NCI-H345 treated with DMSO at 0.1 percent for 48 hours (cell line): ENCODE measurements around the gene ROBO3.
A peak's percentile ranks its signal among the peaks of the same experiment; 100 is the strongest.

Experiments
- DNase-seq: peaks from one replicate; lab custom pipeline; 2025; ENCODE audit not compliant: unreplicated experiment; lab: John Stamatoyannopoulos, UW

Gene ROBO3

DNA sequence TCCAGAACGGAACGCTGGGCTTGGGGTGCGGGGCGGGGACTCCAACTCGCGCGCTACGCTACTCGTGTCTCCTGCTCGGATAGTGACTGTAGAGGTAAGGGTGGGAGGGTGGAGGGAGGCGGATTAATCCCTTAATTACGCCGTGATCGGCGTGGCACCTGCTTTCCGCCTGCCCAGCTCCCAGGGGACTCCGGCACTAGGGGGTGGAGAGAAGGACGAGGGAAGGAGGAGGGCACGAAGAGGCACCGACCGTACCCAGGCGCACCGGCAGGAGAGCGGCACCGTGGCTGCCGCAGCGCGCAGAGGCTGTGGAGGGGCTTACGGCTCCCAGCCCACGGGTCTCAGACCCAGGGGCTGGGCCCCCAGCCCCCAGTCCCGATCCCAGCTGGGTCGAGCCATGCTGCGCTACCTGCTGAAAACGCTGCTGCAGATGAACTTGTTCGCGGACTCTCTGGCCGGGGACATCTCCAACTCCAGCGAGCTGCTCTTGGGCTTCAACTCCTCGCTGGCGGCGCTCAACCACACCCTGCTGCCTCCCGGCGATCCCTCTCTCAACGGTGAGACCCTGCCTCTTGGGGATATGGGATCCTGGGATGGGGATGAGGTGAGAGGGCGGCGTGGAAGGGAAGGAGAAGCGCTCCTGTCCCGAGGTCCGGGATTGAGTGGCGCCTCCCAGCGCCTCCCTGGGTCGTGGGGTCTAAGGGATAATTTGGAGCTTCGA, at the start of gene ROBO3:
TSS of gene ROBO3 (plus strand) at position 252 of the 721 bp plus-strand sequence. CDS start at position 398, 146 bp downstream.
- peak; percentile 28 for DNase-seq

DNA sequence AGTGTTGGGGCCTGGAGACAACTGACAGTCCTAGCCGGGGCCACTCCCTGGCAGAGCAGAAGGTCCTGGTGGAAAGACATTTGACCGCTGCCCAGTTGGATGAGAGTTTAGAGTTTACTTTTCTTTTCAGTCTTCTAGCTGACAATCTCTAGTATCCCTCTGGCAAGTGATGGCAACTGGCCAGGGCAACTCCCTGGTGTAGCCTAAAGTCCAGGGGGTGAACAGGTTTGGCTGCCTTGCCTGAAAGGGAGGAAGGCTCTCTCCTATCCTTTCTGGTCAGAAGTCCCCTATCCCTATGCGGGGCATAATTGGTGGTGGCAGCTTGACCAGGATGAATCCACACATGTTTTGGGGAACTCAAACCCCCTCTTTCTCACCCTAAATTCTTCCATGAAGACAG, 48.2 kb upstream of the ROBO3 start:
- DNase-seq = no peak

DNA sequence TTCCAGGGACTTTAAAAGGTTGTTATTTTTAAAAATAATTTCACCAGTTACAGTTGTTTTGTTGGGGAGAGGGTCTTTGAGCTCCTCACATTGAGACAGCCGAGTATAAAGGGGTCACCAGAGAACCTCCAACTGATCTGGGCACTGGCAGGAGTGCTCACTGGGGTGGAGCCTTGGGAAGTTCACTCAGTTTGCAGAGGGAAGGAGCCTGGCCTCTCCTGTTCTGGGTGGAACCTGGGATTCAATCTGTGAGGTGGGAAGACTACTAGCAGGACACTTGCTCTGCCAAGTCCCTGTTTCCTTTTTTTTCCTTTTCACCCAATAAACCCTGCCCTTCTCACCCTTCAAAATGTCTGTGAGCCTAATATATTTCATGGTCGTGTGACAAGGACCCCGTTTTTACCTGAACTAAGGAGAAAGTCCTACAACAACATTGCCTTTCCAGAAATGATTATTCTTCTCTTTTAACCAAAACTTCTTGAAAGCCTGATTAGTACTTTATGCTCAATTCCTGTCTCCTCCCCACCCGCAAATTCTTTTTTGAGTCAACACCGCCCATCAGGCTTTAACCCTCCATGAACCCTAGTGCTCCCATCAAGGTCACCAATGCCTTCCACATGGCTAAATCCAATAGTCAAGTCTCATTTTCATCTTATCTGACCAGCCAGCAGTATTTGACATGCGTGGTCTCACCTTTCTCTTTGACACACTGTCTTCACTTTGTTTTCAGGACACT, 43.1 kb upstream of the ROBO3 start:
- DNase-seq = no peak

GRCh38 chr11:124823512-124824376, 41.5 kb upstream of the ROBO3 start:
- DNase-seq = no peak

- no peak for DNase-seq
Observed at GRCh38 chr11:124825876-124826275, 39.4 kb upstream of the ROBO3 start.

DNA sequence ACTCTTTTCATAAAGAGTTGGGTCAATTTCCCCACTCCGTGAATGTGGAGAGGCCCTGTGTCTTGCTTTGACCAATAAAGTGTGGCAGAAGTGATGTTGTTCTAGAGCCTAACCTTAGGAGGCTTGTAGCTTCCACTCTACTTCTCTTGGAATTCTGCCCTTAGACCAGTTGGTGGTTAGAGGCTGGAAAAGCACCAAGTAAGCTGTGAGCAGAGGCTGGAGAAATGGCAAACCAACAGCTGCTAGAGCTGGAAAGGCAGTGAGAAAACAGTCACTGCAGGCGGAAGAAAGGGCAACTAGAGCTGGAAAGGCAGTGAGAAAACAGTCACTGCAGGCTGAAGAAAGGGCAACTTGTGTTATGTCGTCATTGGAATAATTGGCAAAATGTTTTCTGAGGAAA, 35.2 kb upstream of the ROBO3 start:
- no peak for DNase-seq

GRCh38 chr11:124830749-124831148, 34.5 kb upstream of the ROBO3 start:
- DNase-seq = no peak

DNA sequence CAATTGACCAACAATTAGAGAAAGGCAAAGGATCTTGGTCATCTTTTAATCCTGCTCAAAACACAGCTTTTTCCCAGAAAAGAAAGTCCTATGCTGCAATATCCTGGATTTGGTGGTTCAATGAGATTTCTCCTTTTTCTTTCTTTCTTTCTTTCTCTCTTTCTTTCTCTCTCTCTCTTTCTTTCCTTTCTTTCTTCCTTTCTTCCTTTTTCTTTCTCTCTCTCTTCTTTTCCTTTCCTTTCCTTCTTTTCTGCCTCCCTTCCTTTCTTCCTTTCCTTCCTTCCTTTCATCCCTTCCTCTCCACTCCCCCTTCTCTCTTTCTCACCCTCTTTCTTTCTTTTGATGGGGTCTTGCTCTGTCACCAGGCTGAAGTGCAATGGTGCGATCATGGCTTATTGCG, 33.3 kb upstream of the ROBO3 start:
- DNase-seq = no peak

DNA sequence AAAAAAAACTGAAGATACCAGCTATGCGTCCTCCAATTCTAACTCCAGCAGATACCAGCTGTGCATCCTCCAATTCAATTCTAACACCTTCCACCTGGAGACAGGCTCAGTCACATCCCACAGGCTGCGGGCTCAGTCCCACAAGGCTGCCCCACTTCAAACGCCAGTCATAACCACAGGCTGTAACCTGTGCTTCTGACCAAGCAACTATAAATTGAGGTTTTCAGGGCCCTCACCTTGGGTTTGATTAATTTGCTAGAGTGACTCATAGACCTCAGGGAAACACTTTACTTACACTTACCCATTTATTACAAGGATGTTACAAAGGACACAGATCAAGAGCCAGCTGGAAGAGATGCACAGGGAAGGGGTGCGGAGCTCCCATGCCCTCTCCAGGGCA, 32.7 kb upstream of the ROBO3 start:
- no peak for DNase-seq

- no peak for DNase-seq
Observed at GRCh38 chr11:124834526-124835180, 30.6 kb upstream of the ROBO3 start.

- DNase-seq = no peak
Observed at GRCh38 chr11:124835918-124836317, 29.3 kb upstream of the ROBO3 start.

DNA sequence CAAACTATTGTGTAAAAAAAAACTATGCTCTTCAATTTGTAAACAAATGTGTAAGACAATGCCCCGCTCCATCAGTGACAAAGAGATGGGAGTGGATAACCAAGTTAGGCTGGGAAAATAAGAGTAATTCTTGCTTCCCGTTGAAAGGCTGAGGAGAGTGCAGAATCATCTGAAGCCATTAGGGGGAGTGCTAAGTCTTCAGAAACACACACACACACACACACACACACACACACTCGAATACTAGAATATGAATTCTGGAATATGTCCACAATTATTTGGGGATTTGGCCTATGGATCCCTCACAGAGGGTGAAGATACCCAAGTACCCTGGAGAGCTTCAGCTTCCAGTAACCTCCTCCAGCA, 27.8 kb upstream of the ROBO3 start:
- DNase-seq = peak; percentile 74

- DNase-seq = no peak
Observed at GRCh38 chr11:124838805-124839127, 26.5 kb upstream of the ROBO3 start.

DNA sequence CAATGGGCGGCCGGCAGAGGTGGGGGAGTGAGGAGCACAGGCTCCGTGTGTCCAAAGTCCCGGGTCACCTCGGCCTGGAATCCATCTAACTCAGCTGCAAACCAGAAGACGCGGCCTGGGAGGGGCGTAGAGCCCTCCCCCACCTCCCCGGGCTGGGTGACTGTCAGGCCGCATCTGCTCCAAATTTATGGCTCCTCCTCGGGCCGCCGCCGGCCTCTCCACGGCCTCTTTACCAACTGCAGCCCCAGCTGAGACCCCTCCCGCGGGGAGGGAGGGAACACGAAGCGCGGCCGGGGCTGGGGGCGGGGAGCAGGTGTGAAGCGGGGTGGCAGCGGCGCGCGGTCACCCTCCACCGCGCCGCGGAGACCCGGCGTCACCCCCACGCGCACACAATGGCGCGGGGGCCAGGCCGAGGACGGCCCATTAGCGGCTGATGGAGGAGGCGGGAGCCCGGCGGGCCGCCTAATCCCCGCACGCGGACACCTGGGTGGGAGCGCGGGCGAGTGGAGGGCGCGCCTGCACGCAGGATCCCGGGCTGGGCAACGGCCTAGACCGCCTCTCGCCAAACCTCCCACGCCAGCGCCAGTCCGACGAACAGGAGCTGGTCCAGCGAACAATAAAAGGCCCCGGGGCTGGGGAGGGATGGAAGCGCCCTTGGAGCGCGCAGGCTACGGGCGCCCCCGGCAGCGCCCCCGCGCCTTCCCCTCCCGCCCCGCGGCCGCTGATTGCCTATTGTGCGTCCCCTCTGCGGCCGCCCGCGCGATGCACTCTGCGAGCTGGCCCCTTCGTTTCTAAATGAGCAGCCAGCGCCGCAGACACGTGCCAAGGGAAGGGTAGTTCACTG, 25.9 kb upstream of the ROBO3 start:
- no peak for DNase-seq

DNA sequence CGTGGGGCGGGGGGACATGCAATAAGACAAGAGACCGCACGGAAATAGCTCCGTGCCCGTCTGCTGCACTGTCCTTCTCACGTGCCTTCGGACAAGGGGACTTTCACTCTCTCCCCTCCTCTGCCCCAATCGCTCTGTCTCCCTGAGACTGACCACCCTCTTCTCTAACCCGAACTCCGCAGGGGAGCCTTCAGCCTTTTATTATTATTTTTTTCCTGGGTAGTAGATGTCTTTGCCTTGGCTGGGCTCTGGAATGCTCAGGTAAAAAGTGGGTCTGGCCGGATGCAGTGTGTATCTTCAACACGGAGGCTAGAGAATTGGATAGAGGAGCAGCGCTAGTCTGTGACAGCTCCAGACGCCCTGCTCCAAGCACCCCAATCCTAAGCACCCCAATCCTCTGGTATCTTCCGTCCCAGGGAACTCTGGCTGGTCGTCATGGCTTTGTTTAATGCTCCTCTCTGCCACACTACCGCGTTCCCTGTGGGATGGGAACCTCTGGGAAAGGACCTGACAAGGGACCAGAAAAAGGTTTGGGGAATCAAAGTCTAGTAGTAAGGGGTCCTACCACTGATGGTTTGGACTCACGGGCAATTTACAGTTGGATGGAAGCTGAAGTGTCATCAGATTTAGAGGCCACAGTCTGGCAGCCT, 25.1 kb upstream of the ROBO3 start:
- no peak for DNase-seq

DNA sequence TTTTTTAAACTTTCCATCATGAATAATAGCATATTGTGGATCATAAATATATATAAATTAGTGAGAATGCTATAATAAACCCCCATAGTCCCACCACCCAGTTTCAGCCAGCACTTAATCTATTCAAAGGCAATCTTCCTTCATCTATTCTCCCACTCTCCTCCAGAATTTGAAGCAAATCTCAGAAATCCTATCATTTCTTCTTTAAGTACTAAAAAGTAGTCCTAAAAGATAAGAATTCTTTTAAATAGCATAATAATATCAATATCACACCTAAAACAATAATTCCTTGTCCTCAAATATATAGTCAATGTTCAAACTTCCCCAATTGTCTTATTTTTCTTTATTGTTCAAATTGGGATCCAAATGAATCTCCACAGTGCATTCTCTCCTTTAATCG, 24.6 kb upstream of the ROBO3 start:
- no peak for DNase-seq

DNA sequence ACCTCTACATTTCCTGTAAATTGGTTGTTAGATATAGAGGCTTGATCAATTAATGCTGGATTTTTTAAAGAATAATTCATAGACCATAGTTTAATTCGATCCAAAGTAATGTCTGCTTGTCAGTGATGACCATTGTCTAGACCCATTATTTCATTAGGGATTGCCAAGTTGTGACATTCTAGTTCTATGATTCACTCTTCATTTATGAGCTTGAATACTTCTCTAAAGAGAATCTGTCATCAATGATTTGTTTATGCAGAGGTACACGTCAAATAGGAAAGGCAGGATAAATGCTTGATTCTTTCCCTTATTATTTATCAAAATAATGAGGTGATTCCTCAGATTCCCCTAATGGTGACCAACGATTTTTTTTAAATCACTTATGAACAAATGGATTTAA, 24.0 kb upstream of the ROBO3 start:
- DNase-seq = no peak

DNA sequence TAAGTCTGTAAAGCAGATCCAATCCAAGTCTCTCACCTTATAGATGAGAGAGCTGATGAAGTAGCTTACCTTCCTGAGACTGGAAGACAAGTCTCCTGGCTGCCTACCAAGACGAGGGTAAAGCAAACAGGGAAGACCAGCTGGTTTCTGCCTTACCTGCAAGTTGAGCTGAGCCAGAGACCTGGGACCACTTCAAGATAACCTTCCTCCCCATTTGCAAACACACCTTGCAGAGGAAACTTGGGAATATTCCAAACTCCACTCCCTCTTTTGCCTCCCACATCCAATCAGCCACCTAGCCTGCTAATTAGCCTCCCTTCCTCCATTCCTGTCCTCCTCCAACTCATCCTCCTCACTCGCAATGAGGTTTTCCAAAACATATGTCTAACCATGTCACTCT, 23.4 kb upstream of the ROBO3 start:
- no peak for DNase-seq

DNA sequence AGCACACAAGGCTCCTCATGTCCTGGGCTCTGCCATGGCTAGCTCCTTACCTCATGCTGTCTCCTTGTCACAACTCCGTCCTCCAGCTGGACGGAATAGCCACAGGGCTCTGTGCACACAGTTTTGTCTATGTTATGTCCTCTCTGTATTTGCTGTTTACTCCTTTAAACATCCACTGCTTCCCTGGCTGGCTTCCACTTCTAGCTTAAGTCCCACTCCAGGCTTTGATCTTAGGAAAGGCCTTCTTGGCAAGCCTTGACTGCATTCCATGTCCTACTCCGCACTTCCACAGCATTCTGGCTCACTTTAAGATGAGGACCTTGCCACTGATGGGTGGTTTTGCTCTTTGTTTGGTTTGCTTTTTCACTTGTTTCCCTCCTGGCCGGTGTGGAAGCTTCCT, 22.9 kb upstream of the ROBO3 start:
- no peak for DNase-seq

DNA sequence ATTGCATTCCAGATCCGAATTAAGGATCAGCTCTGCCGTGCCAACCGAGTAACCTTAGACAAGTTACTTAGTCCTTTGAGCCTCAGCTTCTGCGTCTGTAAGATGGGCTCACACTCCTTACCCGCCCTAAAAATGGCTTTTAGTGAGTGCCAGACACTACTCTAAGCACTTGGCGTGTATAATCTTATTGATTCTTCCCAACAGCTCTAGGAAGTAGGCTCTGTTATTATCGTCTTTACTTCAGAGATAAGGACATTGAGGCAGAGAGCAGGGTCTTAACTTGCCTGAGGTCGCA, 21.7 kb upstream of the ROBO3 start:
- DNase-seq = no peak
